ENCODE results near the gene GABRG3.

The GABRG3 gene

GRCh38 chr15:27479296-27480140 lies 508.5 kb downstream of the GABRG3 start:
- ChIA-PET POLR2A (no interaction called here), CTCF (no interaction called here)
- TF ChIP-seq FEZF1 (tag by site-specific recombination; IDR thresholded peaks at IDR 0.05) (no peak), ZNF701 (tag by site-specific recombination; IDR thresholded peaks at IDR 0.05) (no peak), ZNF596 (tag by site-specific recombination; IDR thresholded peaks at IDR 0.05) (no peak)
- H3K36me3 ChIP-seq (ENCODE audit: control insufficient read depth in 2 of 2, insufficient read depth in 1 of 2, low read length in 2 of 2) = no peaks in the 10 kb centered on the region
- H3K27ac ChIP-seq (ENCODE audit: extremely low read depth, low read depth, low read length) = no peak overlapping the region
- H3K4me1 ChIP-seq (ENCODE audit: control insufficient read depth, insufficient read depth, low read length) = no peaks in the 10 kb centered on the region
- no peaks in the 10 kb centered on the region for H3K9me3 ChIP-seq (ENCODE audit: control insufficient read depth, insufficient read depth, low read depth, low read length)
- no peak overlapping the region for H3K4me3 ChIP-seq (ENCODE audit: low read depth, low read length)

GRCh38 chr15:27480141-27480530 lies 509.2 kb downstream of the GABRG3 start:
- Histone ChIP-seq H3K4me1 (ENCODE audit: control insufficient read depth, insufficient read depth, low read length) (no peaks in the 10 kb centered on the region), H3K36me3 (ENCODE audit: control insufficient read depth in 2 of 2, insufficient read depth in 1 of 2, low read length in 2 of 2) (no peaks in the 10 kb centered on the region), H3K27ac (ENCODE audit: extremely low read depth, low read depth, low read length) (no peak overlapping the region), H3K9me3 (ENCODE audit: control insufficient read depth, insufficient read depth, low read depth, low read length) (no peaks in the 10 kb centered on the region), H3K4me3 (ENCODE audit: low read depth, low read length) (no peak overlapping the region)
- TF ChIP-seq ZNF621 (tag by site-specific recombination; IDR thresholded peaks at IDR 0.05) (no peak), ZNF596 (tag by site-specific recombination; IDR thresholded peaks at IDR 0.05) (no peak), ZNF350 (tag by site-specific recombination; IDR thresholded peaks at IDR 0.05) (no peak), REPIN1 (tag by site-specific recombination; IDR thresholded peaks at IDR 0.05; ENCODE audit: low read depth) (no peak), ZNF529 (tag by site-specific recombination; IDR thresholded peaks at IDR 0.05; ENCODE audit: insufficient replicate concordance) (no peak)
- TF ChIP-seq, protein P1, sequence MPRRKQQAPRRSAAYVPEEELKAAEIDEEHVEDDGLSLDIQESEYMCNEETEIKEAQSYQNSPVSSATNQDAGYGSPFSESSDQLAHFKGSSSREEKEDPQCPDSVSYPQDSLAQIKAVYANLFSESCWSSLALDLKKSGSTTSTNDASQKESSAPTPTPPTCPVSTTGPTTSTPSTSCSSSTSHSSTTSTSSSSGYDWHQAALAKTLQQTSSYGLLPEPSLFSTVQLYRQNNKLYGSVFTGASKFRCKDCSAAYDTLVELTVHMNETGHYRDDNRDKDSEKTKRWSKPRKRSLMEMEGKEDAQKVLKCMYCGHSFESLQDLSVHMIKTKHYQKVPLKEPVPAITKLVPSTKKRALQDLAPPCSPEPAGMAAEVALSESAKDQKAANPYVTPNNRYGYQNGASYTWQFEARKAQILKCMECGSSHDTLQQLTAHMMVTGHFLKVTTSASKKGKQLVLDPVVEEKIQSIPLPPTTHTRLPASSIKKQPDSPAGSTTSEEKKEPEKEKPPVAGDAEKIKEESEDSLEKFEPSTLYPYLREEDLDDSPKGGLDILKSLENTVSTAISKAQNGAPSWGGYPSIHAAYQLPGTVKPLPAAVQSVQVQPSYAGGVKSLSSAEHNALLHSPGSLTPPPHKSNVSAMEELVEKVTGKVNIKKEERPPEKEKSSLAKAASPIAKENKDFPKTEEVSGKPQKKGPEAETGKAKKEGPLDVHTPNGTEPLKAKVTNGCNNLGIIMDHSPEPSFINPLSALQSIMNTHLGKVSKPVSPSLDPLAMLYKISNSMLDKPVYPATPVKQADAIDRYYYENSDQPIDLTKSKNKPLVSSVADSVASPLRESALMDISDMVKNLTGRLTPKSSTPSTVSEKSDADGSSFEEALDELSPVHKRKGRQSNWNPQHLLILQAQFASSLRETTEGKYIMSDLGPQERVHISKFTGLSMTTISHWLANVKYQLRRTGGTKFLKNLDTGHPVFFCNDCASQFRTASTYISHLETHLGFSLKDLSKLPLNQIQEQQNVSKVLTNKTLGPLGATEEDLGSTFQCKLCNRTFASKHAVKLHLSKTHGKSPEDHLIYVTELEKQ (tag by site-specific recombination; IDR thresholded peaks at IDR 0.05; ENCODE audit: borderline replicate concordance) = no peak
- POLR2A ChIA-PET = no interaction called here
- CTCF ChIA-PET = no interaction called here

GRCh38 chr15:27480642-27481041 lies 509.7 kb downstream of the GABRG3 start:
- ChIA-PET CTCF (no interaction called here), POLR2A (no interaction called here)
- Histone ChIP-seq H3K9me3 (ENCODE audit: control insufficient read depth, insufficient read depth, low read depth, low read length) (no peaks in the 10 kb centered on the region), H3K4me3 (ENCODE audit: low read depth, low read length) (no peak overlapping the region), H3K4me1 (ENCODE audit: control insufficient read depth, insufficient read depth, low read length) (no peaks in the 10 kb centered on the region), H3K36me3 (ENCODE audit: control insufficient read depth in 2 of 2, insufficient read depth in 1 of 2, low read length in 2 of 2) (no peaks in the 10 kb centered on the region), H3K27ac (ENCODE audit: extremely low read depth, low read depth, low read length) (no peak overlapping the region)
- no peak for TF ChIP-seq ZNF664 (tag by site-specific recombination; IDR thresholded peaks at IDR 0.05)

DNA sequence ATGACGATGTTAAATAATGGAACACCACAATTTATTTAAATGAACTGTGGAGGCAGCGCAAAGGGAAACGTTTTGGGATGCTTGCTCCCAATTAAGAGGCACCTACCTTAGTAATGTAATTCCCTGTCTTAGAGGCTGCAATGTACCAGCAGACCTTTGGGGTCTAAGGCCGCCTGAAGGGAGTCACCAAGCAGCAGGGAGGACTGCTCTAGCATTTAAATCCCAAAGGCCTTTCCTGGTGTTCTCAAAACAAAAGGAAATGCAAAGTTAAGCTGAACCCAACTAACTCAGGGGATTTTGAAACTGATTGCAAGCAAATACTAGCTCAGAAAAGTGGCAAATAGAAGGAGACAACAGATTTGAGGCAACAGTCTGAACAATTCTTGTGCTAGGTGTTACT lies 510.8 kb downstream of the GABRG3 start:
- H3K4me3 ChIP-seq (ENCODE audit: low read depth, low read length) = no peak overlapping the region
- no peak overlapping the region for H3K27ac ChIP-seq (ENCODE audit: extremely low read depth, low read depth, low read length)
- ChIA-PET CTCF (no interaction called here), POLR2A (no interaction called here)
- no peaks in the 10 kb centered on the region for H3K4me1 ChIP-seq (ENCODE audit: control insufficient read depth, insufficient read depth, low read length)
- TF ChIP-seq ZNF37A (tag by site-specific recombination; IDR thresholded peaks at IDR 0.05) = no peak
- no peak for TF ChIP-seq ZNF670 (tag by site-specific recombination; IDR thresholded peaks at IDR 0.05; ENCODE audit: low read depth)
- TF ChIP-seq ZNF747 (tag by site-specific recombination; IDR thresholded peaks at IDR 0.05) = no peak
- TF ChIP-seq ZNF23 (tag by site-specific recombination; IDR thresholded peaks at IDR 0.05; ENCODE audit: borderline replicate concordance) = no peak
- no peaks in the 10 kb centered on the region for H3K36me3 ChIP-seq (ENCODE audit: control insufficient read depth in 2 of 2, insufficient read depth in 1 of 2, low read length in 2 of 2)
- H3K9me3 ChIP-seq (ENCODE audit: control insufficient read depth, insufficient read depth, low read depth, low read length) = no peaks in the 10 kb centered on the region
